Measurements from ENCODE around the gene FAU.

FAU gene

GRCh38 chr11:65078151-65078550 is 43.8 kb downstream of the FAU start:
- peak; percentile 65 for DNase-seq (ENCODE audit: low spot score)

GRCh38 chr11:65077451-65077850 is 44.5 kb downstream of the FAU start:
- no peak for DNase-seq (ENCODE audit: low spot score)

- no peak for DNase-seq (ENCODE audit: low spot score)
Measured at GRCh38 chr11:65072631-65072966, 49.3 kb downstream of the FAU start.

- DNase-seq (ENCODE audit: low spot score) = no peak
Measured at GRCh38 chr11:65071907-65072630, 49.9 kb downstream of the FAU start.
